K562 (cell line): ENCODE data around the gene GPRC5A.

Experiments
- ADNP ChIP-seq: fragments of 200-800 bp; sonication (Bioruptor generic); IDR thresholded peaks from 2 replicates; pipeline ENCODE4 v1.6.1; 2016; ENCODE audit warnings: missing genetic modification characterization, missing compliant biosample characterization
- CEBPB ChIP-seq: fragments of 450-650 bp; IDR thresholded peaks from 2 replicates; pipeline ENCODE4 v1.6.1; 2016; ENCODE audit warnings: missing genetic modification characterization, missing compliant biosample characterization
- MAFK ChIP-seq: IDR thresholded peaks from 2 replicates; pipeline ENCODE4 v1.6.1; 2011; ENCODE audit warnings: low read length, improper control_type of control experiment
- POLR2A ChIP-seq: fragments of 450-650 bp; conservative IDR thresholded peaks from 2 replicates; pipeline ENCODE4 v1.6.1; 2016
- RFX5 ChIP-seq: IDR thresholded peaks from 2 replicates; pipeline ENCODE4 v1.6.1; 2011; ENCODE audit warnings: low read depth, mild to moderate bottlenecking, improper control_type of control experiment, low read length
- ZNF124 ChIP-seq: sonication (generic); formaldehyde crosslinking; IDR thresholded peaks from 2 replicates; pipeline ENCODE4 v1.8.1; 2022; ENCODE audit warnings: missing genetic modification reagents
- ZNF785 ChIP-seq: fragments of 250-450 bp; sonication (Bioruptor Pico); IDR thresholded peaks from 2 replicates; pipeline ENCODE4 v1.4.0; 2020; ENCODE audit warnings: mild to moderate bottlenecking
- TF ChIP-seq, protein P1 (sequence below), 3 experiments: IDR thresholded peaks in 2 of 3; conservative IDR thresholded peaks in 1 of 3; 2 replicates each; pipeline ENCODE4 v1.5.1; 2011 to 2012; ENCODE audit warnings: low read length in 3 of 3, mild to moderate bottlenecking in 3 of 3, control low read depth in 2 of 3, improper control_type of control experiment in 1 of 3, inconsistent platforms in 1 of 3, low read depth in 1 of 3, mixed read lengths in 1 of 3, moderate library complexity in 1 of 3; ENCODE audit not compliant: insufficient read depth in 2 of 3

DNA sequence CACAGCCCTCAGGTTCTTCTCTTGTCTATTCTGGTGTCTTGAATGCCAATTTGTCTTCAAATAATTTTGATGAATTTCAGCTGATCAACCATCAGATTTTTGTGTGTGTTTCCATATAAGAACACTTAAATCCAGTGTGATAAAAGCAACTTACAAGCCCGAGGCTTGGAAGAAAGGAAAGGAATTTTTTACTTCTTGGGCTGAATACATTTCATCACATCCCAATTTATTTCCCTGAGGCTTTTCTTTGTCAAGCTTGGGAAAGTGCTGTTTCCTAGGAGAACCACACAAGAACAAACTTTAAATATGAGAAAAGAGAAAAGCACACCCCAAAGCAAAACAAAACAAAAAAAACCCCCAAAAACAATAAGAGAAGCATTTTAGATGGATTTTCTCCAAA is 34.0 kb downstream of the GPRC5A start:
- TF ChIP-seq ZNF124 (no peak), POLR2A (no peak), ADNP (tag) (no peak), RFX5 (no peak), CEBPB (tag) (no peak), MAFK (no peak), ZNF785 (CRISPR knock-in tag) (no peak)
- TF ChIP-seq, protein P1, sequence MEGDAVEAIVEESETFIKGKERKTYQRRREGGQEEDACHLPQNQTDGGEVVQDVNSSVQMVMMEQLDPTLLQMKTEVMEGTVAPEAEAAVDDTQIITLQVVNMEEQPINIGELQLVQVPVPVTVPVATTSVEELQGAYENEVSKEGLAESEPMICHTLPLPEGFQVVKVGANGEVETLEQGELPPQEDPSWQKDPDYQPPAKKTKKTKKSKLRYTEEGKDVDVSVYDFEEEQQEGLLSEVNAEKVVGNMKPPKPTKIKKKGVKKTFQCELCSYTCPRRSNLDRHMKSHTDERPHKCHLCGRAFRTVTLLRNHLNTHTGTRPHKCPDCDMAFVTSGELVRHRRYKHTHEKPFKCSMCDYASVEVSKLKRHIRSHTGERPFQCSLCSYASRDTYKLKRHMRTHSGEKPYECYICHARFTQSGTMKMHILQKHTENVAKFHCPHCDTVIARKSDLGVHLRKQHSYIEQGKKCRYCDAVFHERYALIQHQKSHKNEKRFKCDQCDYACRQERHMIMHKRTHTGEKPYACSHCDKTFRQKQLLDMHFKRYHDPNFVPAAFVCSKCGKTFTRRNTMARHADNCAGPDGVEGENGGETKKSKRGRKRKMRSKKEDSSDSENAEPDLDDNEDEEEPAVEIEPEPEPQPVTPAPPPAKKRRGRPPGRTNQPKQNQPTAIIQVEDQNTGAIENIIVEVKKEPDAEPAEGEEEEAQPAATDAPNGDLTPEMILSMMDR (IDR thresholded peaks at IDR 0.05 in 2 of 3, conservative IDR thresholded peaks at IDR 0.05 in 1 of 3; ENCODE audit: insufficient read depth in 2 of 3, low read depth in 1 of 3, low read length in 3 of 3), result no peak
